HG02588 (cell line): Measurements from ENCODE around the gene IFRD1.

Experiments used
- ATAC-seq: cut with Tn5 transposase; IDR thresholded peaks from one replicate; pipeline ENCODE4 v1.9.1; 2021; ENCODE audit warnings: mild to moderate bottlenecking, moderate library complexity; ENCODE audit not compliant: unreplicated experiment

IFRD1 gene

GRCh38 chr7:112485766-112486165 lies 35.5 kb downstream of the IFRD1 start:
- no peak for ATAC-seq

GRCh38 chr7:112487457-112488263 lies 37.4 kb downstream of the IFRD1 start:
- ATAC-seq = no peak

- ATAC-seq = no peak
These were observed 37.9 kb downstream of the IFRD1 start for GRCh38 chr7:112488264-112488552.

- ATAC-seq = no peak
These were observed 41.9 kb downstream of the IFRD1 start for GRCh38 chr7:112492186-112492585.

- no peak for ATAC-seq
These were observed 44.4 kb downstream of the IFRD1 start for GRCh38 chr7:112494656-112495055.

GRCh38 chr7:112495156-112495788 lies 45.0 kb downstream of the IFRD1 start:
- ATAC-seq = no peak

- ATAC-seq = peak; percentile 52
These were observed 45.7 kb downstream of the IFRD1 start for GRCh38 chr7:112495810-112496462.

GRCh38 chr7:112497481-112497880 lies 47.2 kb downstream of the IFRD1 start:
- ATAC-seq = peak; percentile 76

- no peak for ATAC-seq
These were observed 50.4 kb downstream of the IFRD1 start for GRCh38 chr7:112500619-112501018.

- no peak for ATAC-seq
These were observed 51.7 kb downstream of the IFRD1 start for GRCh38 chr7:112501801-112502503.

GRCh38 chr7:112502700-112503099 lies 52.4 kb downstream of the IFRD1 start:
- no peak for ATAC-seq

GRCh38 chr7:112503361-112503972 lies 53.2 kb downstream of the IFRD1 start:
- ATAC-seq = no peak

- no peak for ATAC-seq
These were observed 53.9 kb downstream of the IFRD1 start for GRCh38 chr7:112504093-112504695.

GRCh38 chr7:112505495-112505894 lies 55.2 kb downstream of the IFRD1 start:
- ATAC-seq = no peak

- no peak for ATAC-seq
These were observed 58.1 kb downstream of the IFRD1 start for GRCh38 chr7:112508404-112508803.

GRCh38 chr7:112509402-112509801 lies 59.1 kb downstream of the IFRD1 start:
- ATAC-seq = no peak

GRCh38 chr7:112510001-112510742 lies 59.9 kb downstream of the IFRD1 start:
- peak; percentile 77 for ATAC-seq

- ATAC-seq = no peak
These were observed 60.5 kb downstream of the IFRD1 start for GRCh38 chr7:112510743-112511110.

GRCh38 chr7:112511451-112512202 lies 61.4 kb downstream of the IFRD1 start:
- ATAC-seq = no peak
